T-helper 2 cell treated with Interferon-gamma antibody and Interleukin-4, amounts not matched to agents 100 ng/mL and 5 ng/mL, for 36 hours (primary cell): ENCODE data around the gene EBF4. TPM values are rescaled to one million over a fixed set of nuclear protein-coding genes. Genes with fewer than 3 reads are reported as not detected.

ENCODE experiments used
- intact Hi-C: fragments of 100-400 bp; cut with micrococcal nuclease; formaldehyde crosslinking; loops from one replicate; pipeline ENCODE4 v1.15.1; 2023
- total RNA-seq: library from RNA; stranded (reverse); gene quantifications from 2 replicates; pipeline ENCODE4 v1.2.3, GENCODE V29; 2022

EBF4 gene
- total RNA-seq, 1 donor from 2014 or later: 3.3 TPM

- intact Hi-C loops: no loop called here
Measured at GRCh38 chr20:2739042-2739398, 46.4 kb downstream of the EBF4 start.

GRCh38 chr20:2740702-2741101, 48.1 kb downstream of the EBF4 start:
- intact Hi-C loops: loop anchor here (1.0 kb wide), 1 partner anchor 12 kb away; no protein-coding TSS in a partner anchor

DNA sequence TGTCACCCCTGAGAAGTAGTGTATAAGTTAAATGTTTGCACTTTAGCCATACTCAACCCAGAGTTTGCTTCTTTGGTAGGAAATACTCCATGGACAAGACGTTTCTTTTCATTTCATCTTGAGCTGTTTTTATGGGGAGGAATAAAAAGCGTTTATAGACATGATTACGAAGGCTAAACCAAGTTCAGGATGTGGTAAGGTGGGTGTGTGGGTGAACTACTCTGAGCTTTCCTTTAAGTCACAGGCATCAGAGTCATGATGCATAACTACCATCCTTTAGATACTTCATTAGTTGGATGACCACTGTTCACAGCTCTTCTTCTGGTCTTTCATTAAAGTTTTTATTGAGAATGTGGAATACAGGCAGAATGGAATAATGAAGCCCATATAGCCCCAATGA, 48.9 kb downstream of the EBF4 start:
- intact Hi-C loops: loop anchor here (1.0 kb wide), 1 partner anchor 11 kb away; no protein-coding TSS in a partner anchor

- intact Hi-C loops: loop anchor here (1.0 kb wide), 1 partner anchor 10 kb away; no protein-coding TSS in a partner anchor
Measured at GRCh38 chr20:2741881-2742280, 49.3 kb downstream of the EBF4 start.

DNA sequence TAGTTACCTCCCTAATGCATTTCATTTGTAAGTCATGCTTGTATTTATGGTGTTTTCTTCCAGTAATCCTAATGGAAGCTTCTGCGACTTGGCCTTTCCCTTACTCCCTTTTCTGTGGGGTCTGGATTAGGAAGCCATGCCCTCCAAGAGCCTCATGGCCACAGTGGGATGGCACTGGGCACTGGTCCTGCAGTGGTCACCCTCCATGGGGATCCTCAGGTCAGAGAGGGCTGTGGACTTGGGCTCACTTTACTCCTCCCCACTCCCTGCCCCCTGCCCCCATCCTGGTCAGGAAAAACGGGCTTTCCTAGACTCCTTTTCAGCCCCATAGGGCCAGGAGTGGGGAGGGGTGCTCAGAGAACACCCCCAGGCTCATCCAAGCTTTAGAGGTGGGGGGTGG, 49.9 kb downstream of the EBF4 start:
- intact Hi-C loops: no loop called here

DNA sequence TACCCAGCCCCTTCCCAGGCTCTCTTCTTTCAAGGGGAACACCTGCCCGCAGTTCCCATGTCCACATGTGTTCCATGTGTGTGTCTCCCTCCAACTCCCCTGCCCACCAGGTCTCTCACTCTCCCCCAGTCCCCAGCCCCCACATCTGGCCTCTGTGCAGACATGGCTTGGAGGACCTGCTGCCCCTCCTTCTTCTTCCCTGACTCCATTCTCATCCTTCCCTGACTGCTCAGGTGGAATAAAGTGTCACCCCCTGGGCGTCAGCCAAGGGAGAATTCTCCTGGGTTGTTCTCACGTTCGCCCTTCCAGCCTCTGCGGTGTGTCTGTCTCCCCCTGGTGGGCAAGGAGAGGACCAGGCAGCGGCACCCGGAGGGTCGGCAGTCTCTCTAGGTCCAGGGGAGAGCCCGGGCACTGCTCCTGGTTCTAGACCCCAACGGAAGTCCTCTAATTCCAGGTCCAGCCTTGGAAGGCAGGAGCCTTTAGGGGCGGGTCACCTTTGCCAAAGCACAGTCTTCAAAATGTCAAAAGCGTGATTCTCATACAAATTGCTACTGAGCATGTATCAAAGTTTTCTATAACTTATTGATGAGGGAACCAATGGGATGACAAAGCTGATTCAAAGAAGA, 50.5 kb downstream of the EBF4 start:
- intact Hi-C loops: loop anchor here (1.0 kb wide), 2 partner anchors 30 to 55 kb away; no protein-coding TSS in a partner anchor

DNA sequence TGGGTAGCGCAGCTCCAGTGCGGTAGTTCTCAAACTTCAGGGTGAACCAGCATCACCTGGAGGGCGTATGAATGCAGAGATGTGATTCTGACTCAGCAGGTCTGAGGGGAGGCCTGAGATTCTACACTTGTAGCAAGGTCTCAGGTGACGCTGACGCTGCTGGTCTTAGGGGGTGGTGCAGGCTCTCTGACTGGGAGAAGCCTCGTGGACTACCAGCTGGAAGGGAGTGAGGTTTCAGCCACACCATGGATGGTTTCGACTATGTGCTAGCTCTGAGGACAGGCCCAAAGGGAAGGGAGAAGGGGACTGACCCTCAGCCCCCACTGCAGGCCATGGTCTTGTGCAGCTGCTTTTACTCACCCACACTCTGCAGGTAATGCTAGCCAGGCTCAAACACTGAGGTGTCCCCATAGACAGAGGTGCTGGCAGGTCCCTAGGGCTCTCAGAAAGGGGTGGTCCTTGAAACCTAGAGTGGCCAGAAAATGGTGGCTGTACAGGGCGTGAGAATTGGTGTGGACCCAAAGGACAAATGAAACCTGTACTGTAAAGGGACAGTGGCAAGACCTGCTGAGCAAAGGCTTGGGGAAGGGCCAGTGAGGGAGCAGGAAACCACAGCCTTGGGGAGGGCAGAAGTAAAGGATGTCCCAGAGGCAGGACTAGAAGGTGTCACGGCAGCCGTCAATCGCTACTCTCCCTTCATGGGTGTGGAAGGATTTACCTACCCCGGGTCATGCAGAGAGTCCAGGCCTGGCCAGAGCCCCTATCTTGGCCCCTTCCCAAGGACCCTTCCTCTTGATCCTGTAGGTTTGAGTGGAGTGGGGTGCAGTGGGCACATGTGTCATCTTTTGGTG, 52.7 kb downstream of the EBF4 start:
- intact Hi-C loops: no loop called here

GRCh38 chr20:2745936-2746635, 53.5 kb downstream of the EBF4 start:
- intact Hi-C loops: no loop called here

- intact Hi-C loops: no loop called here
Measured at GRCh38 chr20:2746636-2747265, 54.2 kb downstream of the EBF4 start.

DNA sequence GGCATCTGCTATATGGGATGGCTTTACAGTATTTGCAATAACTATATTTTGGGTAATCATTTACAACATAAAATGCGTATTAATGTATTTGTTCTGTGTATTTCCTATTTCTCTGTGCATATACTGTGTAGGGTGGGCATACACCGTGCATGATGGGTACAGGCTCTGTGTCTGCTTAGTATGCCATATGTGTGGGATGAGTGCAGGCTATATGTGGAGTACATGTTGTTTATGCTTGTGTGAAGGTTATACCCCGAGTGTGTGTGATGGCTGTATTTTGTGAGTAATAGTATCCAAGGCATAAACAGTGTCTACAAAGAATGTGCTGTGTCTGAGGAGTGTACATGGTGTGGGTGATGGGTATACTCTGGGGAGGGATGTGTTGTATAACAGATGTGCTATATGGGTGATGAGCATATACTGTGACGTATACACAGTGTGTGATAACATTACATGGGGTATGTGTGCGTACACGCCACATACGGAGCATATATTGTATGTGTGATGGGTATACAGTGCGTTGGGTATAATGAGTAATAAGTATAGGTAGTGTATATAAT, 55.2 kb downstream of the EBF4 start:
- intact Hi-C loops: no loop called here

- intact Hi-C loops: no loop called here
Measured at GRCh38 chr20:2748551-2749342, 56.2 kb downstream of the EBF4 start.

GRCh38 chr20:2749343-2749950, 56.9 kb downstream of the EBF4 start:
- intact Hi-C loops: no loop called here

DNA sequence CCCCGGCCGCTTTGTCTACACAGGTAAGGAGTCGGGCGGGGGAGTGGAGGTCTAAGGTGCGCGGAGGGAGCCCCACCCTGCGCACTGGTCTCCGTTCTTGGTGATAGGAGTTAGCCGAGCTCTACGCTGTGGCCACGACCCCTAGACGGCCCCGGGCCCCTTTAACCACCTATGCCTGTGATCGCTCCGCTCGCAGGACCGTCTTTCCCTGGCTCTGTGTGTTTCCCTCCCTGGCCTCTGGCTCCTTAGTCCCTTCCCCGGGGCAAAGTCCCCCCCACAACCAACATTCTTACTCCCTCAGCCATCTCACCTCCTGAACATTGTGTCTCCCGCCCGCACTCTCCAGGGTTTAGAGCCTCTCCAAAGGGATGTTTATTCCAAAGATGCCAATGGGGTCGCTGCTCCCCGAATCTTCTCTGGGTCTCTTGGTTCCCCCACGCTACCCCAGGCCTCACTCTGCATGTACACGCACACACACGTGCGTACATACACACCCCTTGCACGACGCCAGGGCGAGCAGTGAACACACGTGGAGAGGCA, 57.4 kb downstream of the EBF4 start:
- intact Hi-C loops: no loop called here

DNA sequence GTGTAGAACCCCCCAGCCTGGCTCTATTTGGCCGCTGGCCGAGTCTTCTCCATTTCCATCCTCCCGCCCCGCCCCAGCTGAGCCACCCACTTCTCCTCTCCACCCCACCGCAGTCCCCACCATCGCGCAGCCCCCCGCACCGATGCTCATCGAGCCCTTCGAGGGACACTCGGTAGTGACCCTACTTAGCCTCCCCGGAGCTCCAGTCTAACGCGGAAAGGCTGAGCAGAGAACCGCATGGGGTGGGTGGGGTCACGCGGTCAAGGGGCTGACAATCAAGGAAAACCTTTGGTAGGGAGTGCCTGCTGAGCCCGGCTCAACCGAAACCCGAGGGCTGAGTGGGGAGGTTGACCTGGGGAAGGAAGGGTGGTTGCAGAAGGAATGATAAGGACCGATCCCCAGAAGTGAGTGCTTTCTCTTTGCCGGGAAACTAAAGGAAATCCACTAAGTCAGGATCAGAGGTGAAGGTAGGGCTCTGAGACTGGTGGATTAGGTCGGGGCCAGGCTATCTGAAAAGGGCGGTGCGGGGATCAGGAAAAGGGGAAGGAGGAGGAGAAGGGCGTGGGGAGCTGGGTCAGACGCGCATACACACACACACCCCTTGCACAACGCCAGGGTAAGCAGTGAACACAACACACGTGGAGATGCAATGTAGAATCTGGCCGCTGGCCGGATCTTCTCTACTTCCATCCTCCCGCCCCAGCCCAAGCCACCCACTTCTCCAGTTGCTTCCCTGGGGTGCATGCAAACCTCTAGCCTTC, 58.1 kb downstream of the EBF4 start:
- intact Hi-C loops: no loop called here

- intact Hi-C loops: no loop called here
Measured at GRCh38 chr20:2751347-2751877, 58.8 kb downstream of the EBF4 start.

GRCh38 chr20:2751878-2752566, 59.4 kb downstream of the EBF4 start:
- intact Hi-C loops: loop anchor here (1.0 to 2.0 kb wide), 2 partner anchors 11 to 63 kb away; no protein-coding TSS in a partner anchor

GRCh38 chr20:2752567-2753460, 60.2 kb downstream of the EBF4 start:
- intact Hi-C loops: loop anchor here (1.0 to 2.0 kb wide), 2 partner anchors 12 to 64 kb away; no protein-coding TSS in a partner anchor
